ENCODE measurements around the gene JAM2. TPM values are rescaled to one million over a fixed set of nuclear protein-coding genes. Genes with fewer than 3 reads are reported as not detected.
"Not testable (repeated sequence)": the region's sequence is repeated elsewhere in the genome, so short reads cannot be mapped to it uniquely, and the experiment has no call there.

JAM2 gene
- total RNA-seq, 1 experiment from 2014 or later, result 0.15 TPM

DNA sequence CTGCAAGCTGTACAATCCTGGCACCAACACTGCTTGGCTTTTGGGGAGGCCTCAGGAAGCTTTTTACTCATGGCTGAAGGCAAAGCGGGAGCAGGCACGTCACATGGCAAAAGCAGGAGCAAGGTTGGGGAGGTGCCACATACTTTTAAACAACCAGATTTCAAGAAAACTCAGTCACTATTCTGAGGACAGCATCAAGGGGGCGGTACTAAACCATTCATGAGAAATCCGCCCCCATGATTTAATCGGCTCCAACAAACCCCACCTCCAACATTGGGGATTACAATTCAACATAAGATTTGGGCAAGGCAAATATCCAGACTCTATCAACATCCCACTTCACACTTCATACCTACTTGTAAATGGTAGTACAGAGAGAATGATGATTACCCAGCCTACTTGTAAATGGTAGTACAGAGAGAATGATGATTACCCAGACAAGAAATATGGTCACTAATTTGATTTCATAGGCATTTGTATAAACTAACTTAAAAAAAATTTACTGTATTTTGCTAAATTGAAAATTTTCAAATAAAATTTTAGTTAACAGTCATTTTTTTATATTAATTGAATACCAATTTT, 70.7 kb downstream of the JAM2 start (continued):
- TF ChIP-seq ELF1 (IDR thresholded peaks at IDR 0.05; ENCODE audit: borderline replicate concordance, low read depth), result no peak

GRCh38 chr21:25710550-25710949, 71.5 kb downstream of the JAM2 start:
- ChIA-PET RAD21 (ENCODE audit: low non-redundant PET in 1 of 2, low total read pairs in 2 of 2, uncharacterized antibody in 2 of 2, unreplicated experiment in 2 of 2) (no interaction called here), POLR2A (no interaction called here), CTCF (no interaction called here)
- no peak overlapping the region for H3K4me3 ChIP-seq (replicated peaks in 1 of 2; ENCODE audit: low read depth in 1 of 2, low read length in 2 of 2)
- no peak overlapping the region for H2AFZ ChIP-seq (ENCODE audit: low read depth, low read length, poor library complexity, severe bottlenecking)
- H3K9ac ChIP-seq (ENCODE audit: low read length), result no peak overlapping the region
- no peaks in the 10 kb centered on the region for H3K36me3 ChIP-seq (ENCODE audit: control insufficient read depth in 1 of 2, insufficient read depth in 2 of 2, low read length in 2 of 2)
- H3K27me3 ChIP-seq (ENCODE audit: insufficient read depth, low read length), result no peaks in the 10 kb centered on the region
- H3K27ac ChIP-seq (ENCODE audit: low read depth, low read length), result no peak overlapping the region
- H3K79me2 ChIP-seq (ENCODE audit: insufficient read depth, low read length), result no peaks in the 10 kb centered on the region
- H3K4me1 ChIP-seq (ENCODE audit: control insufficient read depth in 1 of 2, insufficient read depth in 2 of 2, low read length in 2 of 2), result no peaks in the 10 kb centered on the region
- DNase-seq (ENCODE audit: low read depth, low spot score), result no peak
- no peak overlapping the region for H3K4me2 ChIP-seq (ENCODE audit: low read length)
- no peaks in the 10 kb centered on the region for H4K20me1 ChIP-seq (ENCODE audit: insufficient read depth)
- no TSS peak for BruUV-seq (replicated peaks)
- intact Hi-C loops (cut with micrococcal nuclease), result no loop called here
- TF ChIP-seq CEBPB (IDR thresholded peaks at IDR 0.05; ENCODE audit: low read depth) (no peak), ATF3 (IDR thresholded peaks at IDR 0.05) (no peak), ZFX (IDR thresholded peaks at IDR 0.05) (no peak), SRF (IDR thresholded peaks at IDR 0.05; ENCODE audit: low read depth) (no peak), YY1 (IDR thresholded peaks at IDR 0.05; ENCODE audit: extremely low read depth, insufficient replicate concordance, low read depth, low read length) (no peak), ZNF274 (IDR thresholded peaks at IDR 0.05; ENCODE audit: low read depth, low read length) (no peak), FOSL1 (IDR thresholded peaks at IDR 0.05; ENCODE audit: low read depth) (no peak), ELF1 (IDR thresholded peaks at IDR 0.05; ENCODE audit: borderline replicate concordance, low read depth) (no peak), TCF7L2 (IDR thresholded peaks at IDR 0.05; ENCODE audit: borderline replicate concordance, extremely low read depth, insufficient read depth, insufficient read length) (no peak)
- TF ChIP-seq, protein P1, sequence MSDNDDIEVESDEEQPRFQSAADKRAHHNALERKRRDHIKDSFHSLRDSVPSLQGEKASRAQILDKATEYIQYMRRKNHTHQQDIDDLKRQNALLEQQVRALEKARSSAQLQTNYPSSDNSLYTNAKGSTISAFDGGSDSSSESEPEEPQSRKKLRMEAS (IDR thresholded peaks at IDR 0.05), result no peak
- TF ChIP-seq, protein P2, sequence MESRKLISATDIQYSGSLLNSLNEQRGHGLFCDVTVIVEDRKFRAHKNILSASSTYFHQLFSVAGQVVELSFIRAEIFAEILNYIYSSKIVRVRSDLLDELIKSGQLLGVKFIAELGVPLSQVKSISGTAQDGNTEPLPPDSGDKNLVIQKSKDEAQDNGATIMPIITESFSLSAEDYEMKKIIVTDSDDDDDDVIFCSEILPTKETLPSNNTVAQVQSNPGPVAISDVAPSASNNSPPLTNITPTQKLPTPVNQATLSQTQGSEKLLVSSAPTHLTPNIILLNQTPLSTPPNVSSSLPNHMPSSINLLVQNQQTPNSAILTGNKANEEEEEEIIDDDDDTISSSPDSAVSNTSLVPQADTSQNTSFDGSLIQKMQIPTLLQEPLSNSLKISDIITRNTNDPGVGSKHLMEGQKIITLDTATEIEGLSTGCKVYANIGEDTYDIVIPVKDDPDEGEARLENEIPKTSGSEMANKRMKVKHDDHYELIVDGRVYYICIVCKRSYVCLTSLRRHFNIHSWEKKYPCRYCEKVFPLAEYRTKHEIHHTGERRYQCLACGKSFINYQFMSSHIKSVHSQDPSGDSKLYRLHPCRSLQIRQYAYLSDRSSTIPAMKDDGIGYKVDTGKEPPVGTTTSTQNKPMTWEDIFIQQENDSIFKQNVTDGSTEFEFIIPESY (IDR thresholded peaks at IDR 0.05; ENCODE audit: extremely low read depth, insufficient replicate concordance, low read length), result no peak
- no peak for ATAC-seq
- no peaks in the 10 kb centered on the region for H3K9me2 ChIP-seq (ENCODE audit: insufficient read depth)
- no peaks in the 10 kb centered on the region for H3K9me3 ChIP-seq (ENCODE audit: control insufficient read depth in 1 of 2, insufficient read depth in 1 of 2, low read depth in 1 of 2, low read length in 2 of 2)

DNA sequence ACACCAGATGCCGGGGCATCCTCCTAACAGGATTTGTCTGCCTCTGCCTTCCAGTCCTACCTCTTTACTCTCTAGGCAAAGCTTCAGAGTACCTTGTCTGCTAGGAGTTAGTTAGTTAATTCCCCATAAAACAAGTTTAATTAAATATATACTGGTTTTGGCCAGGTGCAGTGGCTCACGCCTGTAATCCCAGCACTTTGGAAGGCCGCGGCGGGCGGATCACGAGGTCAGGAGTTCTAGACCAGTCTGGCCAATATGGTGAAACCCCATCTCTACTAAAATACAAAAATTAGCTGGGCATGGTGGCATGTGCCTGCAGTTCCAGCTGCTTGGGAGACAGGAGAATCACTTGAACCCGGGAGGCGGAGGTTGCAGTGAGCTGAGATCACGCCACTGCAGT, 75.0 kb downstream of the JAM2 start:
- H3K4me3 ChIP-seq (replicated peaks in 1 of 2; ENCODE audit: low read depth in 1 of 2, low read length in 2 of 2); ATAC-seq; H2AFZ ChIP-seq (ENCODE audit: low read depth, low read length, poor library complexity, severe bottlenecking); H3K27me3 ChIP-seq (ENCODE audit: insufficient read depth, low read length); H3K9ac ChIP-seq (ENCODE audit: low read length); intact Hi-C loops (cut with micrococcal nuclease); CTCF ChIA-PET; BruUV-seq (replicated peaks); H3K36me3 ChIP-seq (ENCODE audit: control insufficient read depth in 1 of 2, insufficient read depth in 2 of 2, low read length in 2 of 2); H3K9me3 ChIP-seq (ENCODE audit: control insufficient read depth in 1 of 2, insufficient read depth in 1 of 2, low read depth in 1 of 2, low read length in 2 of 2); H3K27ac ChIP-seq (ENCODE audit: low read depth, low read length); H3K4me2 ChIP-seq (ENCODE audit: low read length); H3K4me1 ChIP-seq (ENCODE audit: control insufficient read depth in 1 of 2, insufficient read depth in 2 of 2, low read length in 2 of 2); POLR2A ChIA-PET; H3K9me2 ChIP-seq (ENCODE audit: insufficient read depth); RAD21 ChIA-PET (ENCODE audit: low non-redundant PET in 1 of 2, low total read pairs in 2 of 2, uncharacterized antibody in 2 of 2, unreplicated experiment in 2 of 2); H4K20me1 ChIP-seq (ENCODE audit: insufficient read depth); H3K79me2 ChIP-seq (ENCODE audit: insufficient read depth, low read length); DNase-seq (ENCODE audit: low read depth, low spot score): not testable (repeated sequence)

Data from HCT116 (cell line).